ENCODE results near the gene RPS21. TPM values are rescaled to one million over a fixed set of nuclear protein-coding genes. Genes with fewer than 3 reads are reported as not detected.

The RPS21 gene
- total and polyA plus RNA-seq, 2 of the 13 experiments (the other 11 are each of a cell fraction or from before 2014, with no cell fraction given) = 2,647 to 11,063 TPM

GRCh38 chr20:62370115-62370806, 16.6 kb upstream of the RPS21 start (continued):
- TF ChIP-seq RERE (CRISPR knock-in tag; IDR thresholded peaks at IDR 0.05; ENCODE audit: low read depth) = no peak
- no peak; the same call in 1 of the 2 replicates for TF ChIP-seq ZNF350 (CRISPR knock-in tag; IDR thresholded peaks at IDR 0.05; ENCODE audit: borderline replicate concordance, low read depth)
- no peak for TF ChIP-seq RFX1 (IDR thresholded peaks at IDR 0.05)
- no peak for TF ChIP-seq MAFF (IDR thresholded peaks at IDR 0.05; ENCODE audit: low read depth, low read length)
- TF ChIP-seq TRIM24 (CRISPR knock-in tag; IDR thresholded peaks at IDR 0.05) = no peak
- TF ChIP-seq, protein P1, sequence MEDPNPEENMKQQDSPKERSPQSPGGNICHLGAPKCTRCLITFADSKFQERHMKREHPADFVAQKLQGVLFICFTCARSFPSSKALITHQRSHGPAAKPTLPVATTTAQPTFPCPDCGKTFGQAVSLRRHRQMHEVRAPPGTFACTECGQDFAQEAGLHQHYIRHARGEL (CRISPR knock-in tag; IDR thresholded peaks at IDR 0.05) = 0 out of 2 replicates have a peak, but pooled peaks have one; percentile 25
- TF ChIP-seq IRX3 (CRISPR knock-in tag; IDR thresholded peaks at IDR 0.05; ENCODE audit: borderline replicate concordance, low read depth) = no peak
- no peak for TF ChIP-seq FOXO1 (CRISPR knock-in tag; IDR thresholded peaks at IDR 0.05)
- no peak for TF ChIP-seq MYNN (CRISPR knock-in tag; IDR thresholded peaks at IDR 0.05; ENCODE audit: low read depth)
- TF ChIP-seq, protein P2, sequence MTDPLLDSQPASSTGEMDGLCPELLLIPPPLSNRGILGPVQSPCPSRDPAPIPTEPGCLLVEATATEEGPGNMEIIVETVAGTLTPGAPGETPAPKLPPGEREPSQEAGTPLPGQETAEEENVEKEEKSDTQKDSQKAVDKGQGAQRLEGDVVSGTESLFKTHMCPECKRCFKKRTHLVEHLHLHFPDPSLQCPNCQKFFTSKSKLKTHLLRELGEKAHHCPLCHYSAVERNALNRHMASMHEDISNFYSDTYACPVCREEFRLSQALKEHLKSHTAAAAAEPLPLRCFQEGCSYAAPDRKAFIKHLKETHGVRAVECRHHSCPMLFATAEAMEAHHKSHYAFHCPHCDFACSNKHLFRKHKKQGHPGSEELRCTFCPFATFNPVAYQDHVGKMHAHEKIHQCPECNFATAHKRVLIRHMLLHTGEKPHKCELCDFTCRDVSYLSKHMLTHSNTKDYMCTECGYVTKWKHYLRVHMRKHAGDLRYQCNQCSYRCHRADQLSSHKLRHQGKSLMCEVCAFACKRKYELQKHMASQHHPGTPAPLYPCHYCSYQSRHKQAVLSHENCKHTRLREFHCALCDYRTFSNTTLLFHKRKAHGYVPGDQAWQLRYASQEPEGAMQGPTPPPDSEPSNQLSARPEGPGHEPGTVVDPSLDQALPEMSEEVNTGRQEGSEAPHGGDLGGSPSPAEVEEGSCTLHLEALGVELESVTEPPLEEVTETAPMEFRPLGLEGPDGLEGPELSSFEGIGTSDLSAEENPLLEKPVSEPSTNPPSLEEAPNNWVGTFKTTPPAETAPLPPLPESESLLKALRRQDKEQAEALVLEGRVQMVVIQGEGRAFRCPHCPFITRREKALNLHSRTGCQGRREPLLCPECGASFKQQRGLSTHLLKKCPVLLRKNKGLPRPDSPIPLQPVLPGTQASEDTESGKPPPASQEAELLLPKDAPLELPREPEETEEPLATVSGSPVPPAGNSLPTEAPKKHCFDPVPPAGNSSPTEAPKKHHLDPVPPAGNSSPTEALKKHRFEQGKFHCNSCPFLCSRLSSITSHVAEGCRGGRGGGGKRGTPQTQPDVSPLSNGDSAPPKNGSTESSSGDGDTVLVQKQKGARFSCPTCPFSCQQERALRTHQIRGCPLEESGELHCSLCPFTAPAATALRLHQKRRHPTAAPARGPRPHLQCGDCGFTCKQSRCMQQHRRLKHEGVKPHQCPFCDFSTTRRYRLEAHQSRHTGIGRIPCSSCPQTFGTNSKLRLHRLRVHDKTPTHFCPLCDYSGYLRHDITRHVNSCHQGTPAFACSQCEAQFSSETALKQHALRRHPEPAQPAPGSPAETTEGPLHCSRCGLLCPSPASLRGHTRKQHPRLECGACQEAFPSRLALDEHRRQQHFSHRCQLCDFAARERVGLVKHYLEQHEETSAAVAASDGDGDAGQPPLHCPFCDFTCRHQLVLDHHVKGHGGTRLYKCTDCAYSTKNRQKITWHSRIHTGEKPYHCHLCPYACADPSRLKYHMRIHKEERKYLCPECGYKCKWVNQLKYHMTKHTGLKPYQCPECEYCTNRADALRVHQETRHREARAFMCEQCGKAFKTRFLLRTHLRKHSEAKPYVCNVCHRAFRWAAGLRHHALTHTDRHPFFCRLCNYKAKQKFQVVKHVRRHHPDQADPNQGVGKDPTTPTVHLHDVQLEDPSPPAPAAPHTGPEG (CRISPR knock-in tag; IDR thresholded peaks at IDR 0.05) = no peak
- no peak for TF ChIP-seq GZF1 (CRISPR knock-in tag; IDR thresholded peaks at IDR 0.05)
- TF ChIP-seq, protein P3, sequence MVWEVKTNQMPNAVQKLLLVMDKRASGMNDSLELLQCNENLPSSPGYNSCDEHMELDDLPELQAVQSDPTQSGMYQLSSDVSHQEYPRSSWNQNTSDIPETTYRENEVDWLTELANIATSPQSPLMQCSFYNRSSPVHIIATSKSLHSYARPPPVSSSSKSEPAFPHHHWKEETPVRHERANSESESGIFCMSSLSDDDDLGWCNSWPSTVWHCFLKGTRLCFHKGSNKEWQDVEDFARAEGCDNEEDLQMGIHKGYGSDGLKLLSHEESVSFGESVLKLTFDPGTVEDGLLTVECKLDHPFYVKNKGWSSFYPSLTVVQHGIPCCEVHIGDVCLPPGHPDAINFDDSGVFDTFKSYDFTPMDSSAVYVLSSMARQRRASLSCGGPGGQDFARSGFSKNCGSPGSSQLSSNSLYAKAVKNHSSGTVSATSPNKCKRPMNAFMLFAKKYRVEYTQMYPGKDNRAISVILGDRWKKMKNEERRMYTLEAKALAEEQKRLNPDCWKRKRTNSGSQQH (CRISPR knock-in tag; IDR thresholded peaks at IDR 0.05; ENCODE audit: low read depth) = peak; percentile 42
- TF ChIP-seq CAMTA2 (CRISPR knock-in tag; IDR thresholded peaks at IDR 0.05; ENCODE audit: borderline replicate concordance) = 0 out of 2 replicates have a peak, but pooled peaks have one; percentile 38
- TF ChIP-seq ZNF598 (CRISPR knock-in tag; IDR thresholded peaks at IDR 0.05; ENCODE audit: borderline replicate concordance) = no peak
- no peak for TF ChIP-seq RORA (CRISPR knock-in tag; IDR thresholded peaks at IDR 0.05)

All from HepG2 (cell line).